Endodermal cell (in vitro differentiated cells): ENCODE results near the gene MTHFD1L. TPM values are rescaled to one million over a fixed set of nuclear protein-coding genes. Genes with fewer than 3 reads are reported as not detected.

Experiments used
- DNase-seq: peaks from one replicate; pipeline ENCODE4 v3.0.0-alpha.2; 2017
- H3K27ac ChIP-seq: 2 replicates; pipeline ENCODE4 v1.5.1; 2013; ENCODE audit warnings: mild to moderate bottlenecking, low read depth, low read length, moderate library complexity
- H3K27me3 ChIP-seq: 2 replicates; pipeline ENCODE4 v1.6.1; 2013; ENCODE audit warnings: mild to moderate bottlenecking, low read length, moderate library complexity; ENCODE audit not compliant: insufficient read depth, control insufficient read depth, poor library complexity, severe bottlenecking
- H3K36me3 ChIP-seq: 2 replicates; pipeline ENCODE4 v1.7.0; 2013; ENCODE audit warnings: mild to moderate bottlenecking, low read length, moderate library complexity; ENCODE audit not compliant: control insufficient read depth, insufficient read depth
- H3K4me1 ChIP-seq: one replicate; pipeline ENCODE4 v1.7.0; 2013; ENCODE audit warnings: low read length; ENCODE audit not compliant: control insufficient read depth, insufficient read depth
- H3K4me3 ChIP-seq: 2 replicates; pipeline ENCODE4 v1.5.1; 2013; ENCODE audit warnings: mild to moderate bottlenecking, low read length, moderate library complexity
- H3K9ac ChIP-seq: 2 replicates; pipeline ENCODE4 v1.6.1; 2013; ENCODE audit warnings: mild to moderate bottlenecking, low read length, moderate library complexity; ENCODE audit not compliant: poor library complexity, severe bottlenecking; ENCODE audit errors: extremely low read depth
- H3K9me3 ChIP-seq: 2 replicates; pipeline ENCODE4 v1.6.1; 2013; ENCODE audit warnings: mild to moderate bottlenecking, low read length, moderate library complexity; ENCODE audit not compliant: control insufficient read depth
- H3K27ac Mint-ChIP-seq: 2 replicates; pipeline ENCODE4 v1.8.0; 2020; ENCODE audit warnings: mixed read lengths
- H3K27me3 Mint-ChIP-seq: 2 replicates; pipeline ENCODE4 v1.8.0; 2021; ENCODE audit warnings: mild to moderate bottlenecking, mixed read lengths; ENCODE audit not compliant: insufficient read depth
- H3K36me3 Mint-ChIP-seq: 2 replicates; pipeline ENCODE4 v1.8.0; 2020; ENCODE audit warnings: low read depth, mixed read lengths
- H3K4me1 Mint-ChIP-seq: 2 replicates; pipeline ENCODE4 v1.8.0; 2020; ENCODE audit warnings: mixed read lengths
- H3K4me3 Mint-ChIP-seq: 2 replicates; pipeline ENCODE4 v1.8.0; 2020; ENCODE audit warnings: mild to moderate bottlenecking, moderate library complexity, mixed read lengths
- H3K9me3 Mint-ChIP-seq: 2 replicates; pipeline ENCODE4 v1.8.0; 2020; ENCODE audit warnings: mild to moderate bottlenecking, mixed read lengths
- CTCF ChIP-seq: fragments of 200-600 bp; sonication (generic); conservative IDR thresholded peaks from 2 replicates; pipeline ENCODE4 v1.5.0; 2021; ENCODE audit warnings: antibody characterized with exemption, mild to moderate bottlenecking
- WGBS, 2 experiments: methylation state at CpG; one replicate each; pipeline versions ENCODE4 v1.1.5 to v1.1.7; 2013; ENCODE audit warnings: missing lambda C conversion rate in 2 of 2, mixed read lengths in 1 of 2; ENCODE audit not compliant: insufficient coverage in 1 of 2, insufficient read length in 1 of 2; 5-methylcytosine and 5-hydroxymethylcytosine counted together
- total RNA-seq, 2 donors: library from RNA; stranded (reverse); fragmentation: NEBNext Ultra II Directional in 1 of 2; extraction: Animal tissue kit (Norgen Biotek cat#: 25700) in 1 of 2; gene quantifications; 2 replicates in 1 of 2; 3 replicates in 1 of 2; pipeline ENCODE4 v1.2.1, GENCODE V29; 2021

Gene MTHFD1L
- total RNA-seq, 2 donors from 2014 or later = 70.2 to 72.6 TPM

- H3K36me3 ChIP-seq = peaks cover 67% of the 10 kb centered on the region
- 97 to 100% methylated on average over 3 to 6 of the region's 6 CpGs for WGBS, 2 experiments
- no peaks in the 10 kb centered on the region for H3K27me3 ChIP-seq
- no peak overlapping the region for H3K9ac ChIP-seq
- H3K4me1 Mint-ChIP-seq = no peaks in the 10 kb centered on the region
- DNase-seq = no peak
- no peaks in the 10 kb centered on the region for H3K4me1 ChIP-seq
- no peak overlapping the region for H3K27ac ChIP-seq
- no peaks in the 10 kb centered on the region for H3K27me3 Mint-ChIP-seq
- H3K9me3 Mint-ChIP-seq = peaks cover 3% of the 10 kb centered on the region
- no peaks in the 10 kb centered on the region for H3K9me3 ChIP-seq
- no peak overlapping the region for H3K27ac Mint-ChIP-seq
- H3K4me3 Mint-ChIP-seq = no peak overlapping the region
- no peak overlapping the region for H3K4me3 ChIP-seq
- H3K36me3 Mint-ChIP-seq = peaks cover 52% of the 10 kb centered on the region
- no peak for TF ChIP-seq CTCF
Observed at GRCh38 chr6:150915131-150915879, 49.8 kb downstream of the MTHFD1L start.

GRCh38 chr6:150915880-150916265 is 50.4 kb downstream of the MTHFD1L start:
- Mint-ChIP-seq H3K36me3 (peaks cover 49% of the 10 kb centered on the region), H3K9me3 (peaks cover 3% of the 10 kb centered on the region), H3K27me3 (no peaks in the 10 kb centered on the region), H3K4me3 (no peak overlapping the region), H3K4me1 (no peaks in the 10 kb centered on the region), H3K27ac (no peak overlapping the region)
- no peak overlapping the region for H3K4me3 ChIP-seq
- WGBS, 2 experiments = 94% methylated on average over 7 of the region's 7 CpGs; no CpG with 5 or more reads in 1 of the 2 experiments
- no peak overlapping the region for H3K9ac ChIP-seq
- DNase-seq = no peak
- H3K9me3 ChIP-seq = no peaks in the 10 kb centered on the region
- no peaks in the 10 kb centered on the region for H3K27me3 ChIP-seq
- no peak overlapping the region for H3K27ac ChIP-seq
- no peak for TF ChIP-seq CTCF
- H3K4me1 ChIP-seq = no peaks in the 10 kb centered on the region
- H3K36me3 ChIP-seq = peaks cover 63% of the 10 kb centered on the region

GRCh38 chr6:150919938-150920337 is 54.4 kb downstream of the MTHFD1L start:
- H3K4me3 Mint-ChIP-seq = no peak overlapping the region
- no peaks in the 10 kb centered on the region for H3K4me1 Mint-ChIP-seq
- no peak overlapping the region for H3K27ac Mint-ChIP-seq
- WGBS, 2 experiments = 80 to 93% methylated on average over 1 to 2 of the region's 2 CpGs
- H3K27me3 Mint-ChIP-seq = no peaks in the 10 kb centered on the region
- Histone ChIP-seq H3K27ac (no peak overlapping the region), H3K4me1 (no peaks in the 10 kb centered on the region), H3K4me3 (no peak overlapping the region), H3K36me3 (peaks cover 68% of the 10 kb centered on the region), H3K27me3 (no peaks in the 10 kb centered on the region), H3K9me3 (no peaks in the 10 kb centered on the region), H3K9ac (no peak overlapping the region)
- H3K36me3 Mint-ChIP-seq = peaks cover 51% of the 10 kb centered on the region
- DNase-seq = no peak
- H3K9me3 Mint-ChIP-seq = peaks cover 3% of the 10 kb centered on the region
- no peak for TF ChIP-seq CTCF
